Thymus (tissue), 11 donors: ENCODE data around the gene HMGCS2. TPM values are rescaled to one million over a fixed set of nuclear protein-coding genes. Genes with fewer than 3 reads are reported as not detected.

Experiments used
- DNase-seq, 9 donors: peaks; one replicate each; pipeline ENCODE4 v3.0.0-alpha.2; 2013; ENCODE audit warnings: low spot score in 9 of 9, low read depth in 6 of 9, missing footprints in 1 of 9
- H3K27ac ChIP-seq, 2 donors: one replicate each; pipeline ENCODE4 v1.5.1; 2013; ENCODE audit warnings: control low read depth in 1 of 2, low read depth in 1 of 2, low read length in 1 of 2, mild to moderate bottlenecking in 1 of 2, moderate library complexity in 1 of 2
- H3K27me3 ChIP-seq, 2 donors: one replicate each; pipeline ENCODE4 v1.5.1; 2013; ENCODE audit warnings: low read length in 1 of 2; ENCODE audit not compliant: control insufficient read depth in 2 of 2, insufficient read depth in 1 of 2
- H3K36me3 ChIP-seq, 2 donors: one replicate each; pipeline ENCODE4 v1.5.1; 2013; ENCODE audit warnings: low read length in 1 of 2, mild to moderate bottlenecking in 1 of 2, moderate library complexity in 1 of 2; ENCODE audit not compliant: control insufficient read depth in 2 of 2, insufficient read depth in 2 of 2
- H3K4me1 ChIP-seq, 2 donors: one replicate each; pipeline ENCODE4 v1.5.1; 2013; ENCODE audit warnings: low read length in 2 of 2; ENCODE audit not compliant: control insufficient read depth in 2 of 2, insufficient read depth in 2 of 2
- H3K4me3 ChIP-seq, 2 donors: one replicate each; pipeline ENCODE4 v1.5.1; 2013; ENCODE audit warnings: low read length in 2 of 2, control low read depth in 1 of 2, mild to moderate bottlenecking in 1 of 2
- H3K9me3 ChIP-seq, 2 donors: one replicate each; pipeline ENCODE4 v1.5.1; 2013; ENCODE audit warnings: low read length in 1 of 2, mild to moderate bottlenecking in 1 of 2; ENCODE audit not compliant: control insufficient read depth in 2 of 2, insufficient read depth in 1 of 2
- WGBS: extraction: QIAGEN DNeasy Blood & Tissue Kit; methylation state at CpG from one replicate; pipeline ENCODE4 v1.1.7; 2013; 5-methylcytosine and 5-hydroxymethylcytosine counted together
- polyA plus RNA-seq: library from polyadenylated mRNA; stranded (reverse); fragments of 200-250 nt; gene quantifications from one replicate; pipeline ENCODE4 v1.2.3, GENCODE V29; 2013
- total RNA-seq: library from RNA; stranded (reverse); fragments of 120-200 nt; gene quantifications from one replicate; pipeline ENCODE4 v1.2.4, GENCODE V29; 2013
- donor health status: healthy.

The HMGCS2 gene
- total and polyA plus RNA-seq, 2 donors = 1.5 to 3.9 TPM

GRCh38 chr1:119740261-119740660, 28.4 kb downstream of the HMGCS2 start:
- DNase-seq = no peak
- Histone ChIP-seq H3K27ac (no peak overlapping the region), H3K9me3 (no peaks in the 10 kb centered on the region), H3K4me3 (no peak overlapping the region), H3K4me1 (peaks cover 0 to 2% of the 10 kb centered on the region in 2 donors), H3K36me3 (peaks cover 19 to 39% of the 10 kb centered on the region in 2 donors), H3K27me3 (no peaks in the 10 kb centered on the region)
- 99% methylated on average over 2 of the region's 2 CpGs for WGBS

GRCh38 chr1:119739150-119739549, 29.6 kb downstream of the HMGCS2 start:
- no peak overlapping the region for H3K27ac ChIP-seq
- H3K27me3 ChIP-seq = no peaks in the 10 kb centered on the region
- 96% methylated on average over 6 of the region's 6 CpGs for WGBS
- peaks cover 0 to 2% of the 10 kb centered on the region in 2 donors for H3K4me1 ChIP-seq
- H3K36me3 ChIP-seq = peaks cover 22 to 49% of the 10 kb centered on the region in 2 donors
- no peak overlapping the region for H3K4me3 ChIP-seq
- DNase-seq = no peak
- H3K9me3 ChIP-seq = no peaks in the 10 kb centered on the region

DNA sequence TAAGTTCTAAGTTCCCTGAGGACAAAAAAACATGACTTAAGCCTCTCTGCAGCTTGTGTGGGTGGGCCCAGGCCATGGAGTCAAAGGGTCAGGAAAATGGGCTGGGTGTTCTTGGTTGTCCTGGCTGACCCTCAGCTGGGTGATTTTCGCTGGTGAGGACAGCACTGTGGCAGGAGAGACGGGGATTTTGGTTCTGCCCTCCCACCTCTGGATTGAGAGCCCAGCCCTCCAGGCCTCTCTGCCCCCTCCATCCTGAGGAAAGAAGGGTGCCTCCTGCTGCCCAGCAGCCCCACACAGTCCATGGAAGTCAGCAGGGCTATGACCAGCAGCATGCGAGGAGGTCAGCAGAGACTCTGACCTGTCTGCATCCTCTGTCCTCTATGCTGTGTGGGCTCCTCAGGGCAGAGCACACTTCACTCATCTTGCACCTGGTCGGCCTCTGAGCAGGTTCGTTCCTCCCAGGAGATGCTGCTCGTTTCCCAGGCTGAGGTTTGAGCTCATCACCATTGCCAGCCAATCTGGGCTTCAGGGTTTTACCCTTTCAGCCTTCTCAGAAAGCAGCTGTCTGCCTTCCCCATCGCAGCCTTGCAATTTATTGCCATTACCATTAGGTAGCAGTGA, 30.5 kb downstream of the HMGCS2 start:
- H3K9me3 ChIP-seq = no peaks in the 10 kb centered on the region
- H3K4me1 ChIP-seq = no peaks in the 10 kb centered on the region
- H3K4me3 ChIP-seq = no peak overlapping the region
- no peaks in the 10 kb centered on the region for H3K27me3 ChIP-seq
- 95% methylated on average over 7 of the region's 7 CpGs for WGBS
- DNase-seq = no peak
- H3K27ac ChIP-seq = no peak overlapping the region
- H3K36me3 ChIP-seq = peaks cover 22 to 49% of the 10 kb centered on the region in 2 donors

GRCh38 chr1:119737040-119737682, 31.5 kb downstream of the HMGCS2 start:
- Histone ChIP-seq H3K27ac (no peak overlapping the region), H3K4me1 (no peaks in the 10 kb centered on the region), H3K9me3 (no peaks in the 10 kb centered on the region), H3K4me3 (no peak overlapping the region), H3K36me3 (peaks cover 22 to 45% of the 10 kb centered on the region in 2 donors), H3K27me3 (no peaks in the 10 kb centered on the region)
- DNase-seq = no peak
- 41% methylated on average over 16 of the region's 16 CpGs for WGBS

DNA sequence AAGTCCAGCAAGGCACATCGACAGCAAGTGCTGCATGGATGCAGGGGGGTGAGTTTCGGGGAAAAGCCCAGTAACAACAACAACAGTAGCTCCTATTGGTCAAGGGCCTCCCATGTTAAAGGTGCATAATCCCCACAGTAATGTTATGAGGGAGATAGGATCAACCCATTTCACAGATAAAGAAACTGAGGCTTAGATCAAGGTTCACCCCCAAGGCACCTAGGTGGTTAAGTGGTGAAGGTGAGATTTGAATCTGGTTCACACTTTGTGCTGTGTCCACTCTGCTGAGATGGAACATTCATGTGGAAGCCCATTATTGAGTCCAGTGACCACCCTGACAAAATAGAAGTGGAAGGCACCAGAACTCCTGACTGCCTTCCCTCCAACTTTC, 32.1 kb downstream of the HMGCS2 start:
- Histone ChIP-seq H3K27ac (no peak overlapping the region), H3K4me1 (no peaks in the 10 kb centered on the region), H3K4me3 (no peak overlapping the region), H3K36me3 (peaks cover 19 to 43% of the 10 kb centered on the region in 2 donors), H3K9me3 (no peaks in the 10 kb centered on the region), H3K27me3 (no peaks in the 10 kb centered on the region)
- WGBS = 100% methylated on average over 2 of the region's 2 CpGs
- no peak for DNase-seq

DNA sequence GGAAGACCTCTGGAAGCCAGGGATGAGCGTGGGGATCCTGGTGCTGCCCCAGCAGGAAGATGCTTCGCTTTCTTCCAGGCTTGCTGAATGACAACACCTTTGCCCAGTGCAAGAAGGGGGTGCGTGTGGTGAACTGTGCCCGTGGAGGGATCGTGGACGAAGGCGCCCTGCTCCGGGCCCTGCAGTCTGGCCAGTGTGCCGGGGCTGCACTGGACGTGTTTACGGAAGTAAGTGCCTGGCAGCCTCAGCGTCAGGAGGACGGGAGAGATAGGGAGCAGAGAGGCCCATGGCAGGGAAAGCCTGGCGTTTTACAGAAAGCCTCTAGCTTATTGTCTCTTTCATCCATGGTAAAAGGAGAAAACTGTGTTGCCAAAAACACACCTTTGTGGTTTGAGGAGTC, 33.5 kb downstream of the HMGCS2 start:
- Histone ChIP-seq H3K4me1 (no peaks in the 10 kb centered on the region), H3K36me3 (peaks cover 21 to 44% of the 10 kb centered on the region in 2 donors), H3K9me3 (no peaks in the 10 kb centered on the region), H3K27ac (no peak overlapping the region), H3K27me3 (no peaks in the 10 kb centered on the region), H3K4me3 (no peak overlapping the region)
- DNase-seq = no peak
- WGBS = 97% methylated on average over 14 of the region's 14 CpGs

GRCh38 chr1:119733754-119734153, 35.0 kb downstream of the HMGCS2 start:
- Histone ChIP-seq H3K27me3 (no peaks in the 10 kb centered on the region), H3K9me3 (no peaks in the 10 kb centered on the region), H3K4me3 (no peak overlapping the region), H3K36me3 (peaks cover 21 to 56% of the 10 kb centered on the region in 2 donors), H3K27ac (no peak overlapping the region), H3K4me1 (no peaks in the 10 kb centered on the region)
- no peak for DNase-seq
- WGBS = 98% methylated on average over 3 of the region's 3 CpGs

DNA sequence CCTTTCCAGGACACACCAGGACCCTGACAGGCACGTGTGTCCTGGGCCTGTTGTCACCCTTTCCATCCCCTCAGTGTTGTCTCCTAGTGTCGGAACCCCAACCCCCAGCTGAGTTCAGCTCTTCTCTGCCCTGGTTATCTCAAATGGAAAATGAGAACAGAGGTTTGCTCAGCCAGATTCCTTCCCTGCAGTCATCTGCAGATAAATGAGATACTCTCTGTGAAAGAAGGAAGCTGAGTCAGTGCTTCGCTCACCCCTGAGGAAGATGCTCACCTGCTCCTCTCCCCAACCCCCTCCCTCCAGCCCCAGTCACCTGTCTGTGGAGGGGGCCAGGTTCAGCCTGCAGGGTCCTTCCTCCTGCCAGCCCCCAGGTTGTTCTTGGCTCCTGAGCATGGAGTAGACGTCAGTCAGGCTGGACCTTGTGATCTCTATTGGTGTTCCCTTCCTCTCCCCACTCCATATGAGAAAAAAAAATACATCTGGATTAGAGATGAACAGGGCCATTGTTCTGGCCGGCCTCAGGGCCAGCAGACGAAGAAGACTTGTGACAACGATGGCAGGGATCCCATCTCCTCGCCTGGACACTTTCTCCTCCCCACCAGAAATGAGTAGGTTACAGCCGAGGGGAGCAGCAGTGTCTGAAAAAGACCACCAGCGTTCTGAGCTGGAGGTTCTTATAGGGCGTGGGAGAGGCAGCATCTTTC, 36.1 kb downstream of the HMGCS2 start:
- Histone ChIP-seq H3K4me3 (no peak overlapping the region), H3K27me3 (no peaks in the 10 kb centered on the region), H3K36me3 (peaks cover 24 to 49% of the 10 kb centered on the region in 2 donors), H3K27ac (no peak overlapping the region), H3K9me3 (no peaks in the 10 kb centered on the region), H3K4me1 (no peaks in the 10 kb centered on the region)
- no peak for DNase-seq
- 96% methylated on average over 11 of the region's 11 CpGs for WGBS

- no peak overlapping the region for H3K4me3 ChIP-seq
- H3K9me3 ChIP-seq = no peaks in the 10 kb centered on the region
- DNase-seq = no peak
- H3K36me3 ChIP-seq = peaks cover 25 to 47% of the 10 kb centered on the region in 2 donors
- no peaks in the 10 kb centered on the region for H3K27me3 ChIP-seq
- no peak overlapping the region for H3K27ac ChIP-seq
- no peaks in the 10 kb centered on the region for H3K4me1 ChIP-seq
- WGBS = 96% methylated on average over 6 of the region's 6 CpGs
Measured at GRCh38 chr1:119731741-119732430, 36.8 kb downstream of the HMGCS2 start.
